Adipocyte (in vitro differentiated cells): ENCODE measurements around the gene TFB1M.

Experiments
- DNase-seq: peaks from one replicate; pipeline ENCODE4 v3.0.0-alpha.2; 2015; ENCODE audit warnings: low read depth
- H3K27me3 ChIP-seq: replicated peaks from 2 replicates; pipeline ENCODE4 v1.7.0; 2013; ENCODE audit warnings: mild to moderate bottlenecking, low read length, moderate library complexity; ENCODE audit not compliant: control insufficient read depth, insufficient read depth
- H3K36me3 ChIP-seq: 2 replicates; pipeline ENCODE4 v1.7.0; 2013; ENCODE audit warnings: low read length, mild to moderate bottlenecking, moderate library complexity; ENCODE audit not compliant: control insufficient read depth, insufficient read depth, severe bottlenecking
- H3K4me1 ChIP-seq: 2 replicates; pipeline ENCODE4 v1.7.0; 2013; ENCODE audit warnings: mild to moderate bottlenecking, low read length, moderate library complexity; ENCODE audit not compliant: control insufficient read depth, insufficient read depth
- H3K4me3 ChIP-seq: 2 replicates; pipeline ENCODE4 v1.7.0; 2013; ENCODE audit warnings: mild to moderate bottlenecking, low read length, moderate library complexity
- H3K9ac ChIP-seq: 2 replicates; pipeline ENCODE4 v1.7.0; 2013; ENCODE audit warnings: mild to moderate bottlenecking, low read length, moderate library complexity
- H3K9me3 ChIP-seq: 2 replicates; pipeline ENCODE4 v1.7.0; 2013; ENCODE audit warnings: mild to moderate bottlenecking, low read length, moderate library complexity; ENCODE audit not compliant: control insufficient read depth

TFB1M gene

GRCh38 chr6:155261111-155261900, 53.0 kb downstream of the TFB1M start:
- Histone ChIP-seq H3K9ac (no peak overlapping the region), H3K4me3 (no peak overlapping the region), H3K27me3 (no peaks in the 10 kb centered on the region), H3K4me1 (peaks cover 5% of the 10 kb centered on the region), H3K9me3 (no peaks in the 10 kb centered on the region), H3K36me3 (peaks cover 12% of the 10 kb centered on the region)
- no peak for DNase-seq

- no peak overlapping the region for H3K4me3 ChIP-seq
- no peak overlapping the region for H3K9ac ChIP-seq
- H3K36me3 ChIP-seq: peaks cover 12% of the 10 kb centered on the region
- no peaks in the 10 kb centered on the region for H3K27me3 ChIP-seq
- H3K4me1 ChIP-seq: peaks cover 5% of the 10 kb centered on the region
- no peak for DNase-seq
- no peaks in the 10 kb centered on the region for H3K9me3 ChIP-seq
These were observed 53.6 kb downstream of the TFB1M start for GRCh38 chr6:155260686-155261085.

GRCh38 chr6:155259897-155260296, 54.4 kb downstream of the TFB1M start:
- peaks cover 3% of the 10 kb centered on the region for H3K4me1 ChIP-seq
- no peak overlapping the region for H3K9ac ChIP-seq
- DNase-seq: no peak
- no peaks in the 10 kb centered on the region for H3K27me3 ChIP-seq
- H3K36me3 ChIP-seq: peaks cover 15% of the 10 kb centered on the region
- H3K4me3 ChIP-seq: no peak overlapping the region
- H3K9me3 ChIP-seq: no peaks in the 10 kb centered on the region

GRCh38 chr6:155259204-155259603, 55.1 kb downstream of the TFB1M start:
- Histone ChIP-seq H3K4me1 (no peaks in the 10 kb centered on the region), H3K27me3 (no peaks in the 10 kb centered on the region), H3K4me3 (no peak overlapping the region), H3K36me3 (peaks cover 19% of the 10 kb centered on the region), H3K9me3 (no peaks in the 10 kb centered on the region), H3K9ac (no peak overlapping the region)
- DNase-seq: no peak

- Histone ChIP-seq H3K27me3 (no peaks in the 10 kb centered on the region), H3K4me1 (no peaks in the 10 kb centered on the region), H3K9me3 (no peaks in the 10 kb centered on the region), H3K36me3 (peaks cover 19% of the 10 kb centered on the region), H3K4me3 (no peak overlapping the region), H3K9ac (no peak overlapping the region)
- DNase-seq: no peak
These were observed 56.5 kb downstream of the TFB1M start for GRCh38 chr6:155257796-155258195.

GRCh38 chr6:155256122-155256795, 58.0 kb downstream of the TFB1M start:
- Histone ChIP-seq H3K36me3 (peaks cover 19% of the 10 kb centered on the region), H3K27me3 (no peaks in the 10 kb centered on the region), H3K9ac (no peak overlapping the region), H3K9me3 (no peaks in the 10 kb centered on the region), H3K4me3 (no peak overlapping the region), H3K4me1 (no peaks in the 10 kb centered on the region)
- DNase-seq: no peak

- Histone ChIP-seq H3K9me3 (no peaks in the 10 kb centered on the region), H3K27me3 (no peaks in the 10 kb centered on the region), H3K4me3 (no peak overlapping the region), H3K4me1 (no peaks in the 10 kb centered on the region), H3K36me3 (peaks cover 13% of the 10 kb centered on the region), H3K9ac (no peak overlapping the region)
- no peak for DNase-seq
These were observed 60.1 kb downstream of the TFB1M start for GRCh38 chr6:155254139-155254538.

- Histone ChIP-seq H3K36me3 (peaks cover 13% of the 10 kb centered on the region), H3K27me3 (no peaks in the 10 kb centered on the region)
- no peak for DNase-seq
These were observed 60.9 kb downstream of the TFB1M start for GRCh38 chr6:155253337-155253736.

GRCh38 chr6:155252581-155252980, 61.7 kb downstream of the TFB1M start:
- Histone ChIP-seq H3K36me3 (peaks cover 12% of the 10 kb centered on the region), H3K9ac (no peak overlapping the region), H3K4me3 (no peak overlapping the region), H3K27me3 (no peaks in the 10 kb centered on the region), H3K9me3 (no peaks in the 10 kb centered on the region), H3K4me1 (peaks cover 5% of the 10 kb centered on the region)
- no peak for DNase-seq

More at GRCh38 chr6:155253337-155253736, 60.9 kb downstream of the TFB1M start:
- Histone ChIP-seq H3K9me3 (no peaks in the 10 kb centered on the region), H3K4me1 (no peaks in the 10 kb centered on the region), H3K9ac (no peak overlapping the region), H3K4me3 (no peak overlapping the region)

- H3K4me3 ChIP-seq: no peak overlapping the region
- no peaks in the 10 kb centered on the region for H3K27me3 ChIP-seq
- H3K9ac ChIP-seq: no peak overlapping the region
- peaks cover 10% of the 10 kb centered on the region for H3K36me3 ChIP-seq
- H3K4me1 ChIP-seq: peaks cover 5% of the 10 kb centered on the region
- no peaks in the 10 kb centered on the region for H3K9me3 ChIP-seq
- DNase-seq: no peak
These were observed 63.4 kb downstream of the TFB1M start for GRCh38 chr6:155250701-155251381.
